Measurements from ENCODE around the gene TRABD2B.

The TRABD2B gene

DNA sequence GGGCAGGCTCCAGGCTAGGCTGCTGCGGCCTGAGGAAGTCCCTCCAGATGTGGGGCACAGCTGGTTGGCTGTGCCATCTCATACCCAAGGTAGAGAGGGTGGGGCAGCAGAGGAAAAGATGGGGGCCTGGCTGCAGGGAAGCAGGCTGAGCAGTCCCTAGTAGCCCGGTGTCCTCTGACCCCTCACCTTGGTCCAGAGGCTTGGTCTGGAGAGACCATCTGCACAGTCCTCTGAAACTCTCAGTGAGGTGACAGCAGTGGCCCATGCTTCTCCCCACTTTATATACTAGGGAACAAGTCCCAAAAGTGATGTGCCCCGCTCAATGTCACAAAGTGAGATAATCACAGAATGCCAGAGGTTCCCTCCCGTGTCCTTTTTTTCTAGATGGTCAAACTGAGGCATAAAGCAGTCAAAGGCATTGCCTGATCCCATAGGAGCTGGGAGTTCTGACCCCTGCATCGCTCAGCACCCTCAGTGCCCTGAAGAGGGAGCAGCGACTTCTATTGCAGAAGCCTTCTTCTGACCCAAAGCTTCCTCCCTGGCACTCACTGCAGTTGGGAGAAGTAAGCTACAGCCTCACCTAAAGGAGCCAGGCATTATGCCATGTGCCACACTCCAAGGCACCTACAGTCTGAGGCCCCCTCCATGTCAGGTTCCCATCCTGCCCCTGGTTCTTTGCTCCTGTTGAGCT lies 45.5 kb downstream of the TRABD2B start:
- peaks cover 7 to 15% of the 10 kb centered on the region in 2 donors for H3K4me1 ChIP-seq (ENCODE audit: control insufficient read depth in 1 of 2, insufficient read depth in 2 of 2, low read length in 2 of 2)
- H3K9ac ChIP-seq (ENCODE audit: low read depth in 1 of 2, low read length in 2 of 2): no peak overlapping the region
- H3K4me3 ChIP-seq (ENCODE audit: low read depth in 1 of 2, low read length in 2 of 2): no peak overlapping the region
- H3K36me3 ChIP-seq (ENCODE audit: control insufficient read depth in 1 of 2, insufficient read depth in 2 of 2, low read length in 2 of 2): no peaks in the 10 kb centered on the region
- no peaks in the 10 kb centered on the region for H3K9me3 ChIP-seq (ENCODE audit: control insufficient read depth in 1 of 2, low read length in 2 of 2)
- no peak overlapping the region for H3K27ac ChIP-seq (ENCODE audit: low read depth, low read length)
- H3K27me3 ChIP-seq (ENCODE audit: control insufficient read depth in 1 of 2, insufficient read depth in 2 of 2, low read length in 2 of 2): no peaks in the 10 kb centered on the region

GRCh38 chr1:47951026-47951425 lies 46.2 kb downstream of the TRABD2B start:
- H3K4me1 ChIP-seq (ENCODE audit: control insufficient read depth in 1 of 2, insufficient read depth in 2 of 2, low read length in 2 of 2): peaks cover 7 to 15% of the 10 kb centered on the region in 2 donors
- no peak overlapping the region for H3K9ac ChIP-seq (ENCODE audit: low read depth in 1 of 2, low read length in 2 of 2)

DNA sequence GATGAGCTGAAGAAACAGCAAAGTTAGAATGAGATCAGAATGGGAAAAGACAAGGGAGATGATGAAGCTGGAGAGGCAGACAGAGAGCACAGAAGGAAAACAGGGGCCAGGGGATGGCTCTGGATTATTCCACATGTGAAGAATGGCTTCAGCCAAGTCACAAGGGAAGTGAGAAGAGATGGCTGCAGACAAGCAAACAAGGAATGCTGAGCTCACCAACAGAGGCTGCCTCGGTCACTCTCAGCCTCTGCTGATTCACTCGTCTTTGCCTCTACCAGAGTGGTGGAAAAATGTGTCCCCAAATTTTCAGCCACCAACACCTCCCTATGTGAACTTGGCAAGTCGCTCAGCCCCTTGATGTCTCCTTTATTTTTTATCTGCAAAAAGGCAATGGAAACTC lies 46.7 kb downstream of the TRABD2B start:
- H3K4me3 ChIP-seq (ENCODE audit: low read depth in 1 of 2, low read length in 2 of 2): no peak overlapping the region
- no peak overlapping the region for H3K9ac ChIP-seq (ENCODE audit: low read depth in 1 of 2, low read length in 2 of 2)
- H3K27ac ChIP-seq (ENCODE audit: low read depth, low read length): no peak overlapping the region
- H3K4me1 ChIP-seq (ENCODE audit: control insufficient read depth in 1 of 2, insufficient read depth in 2 of 2, low read length in 2 of 2): peaks cover 7 to 15% of the 10 kb centered on the region in 2 donors
- H3K9me3 ChIP-seq (ENCODE audit: control insufficient read depth in 1 of 2, low read length in 2 of 2): no peaks in the 10 kb centered on the region
- H3K27me3 ChIP-seq (ENCODE audit: control insufficient read depth in 1 of 2, insufficient read depth in 2 of 2, low read length in 2 of 2): no peaks in the 10 kb centered on the region
- H3K36me3 ChIP-seq (ENCODE audit: control insufficient read depth in 1 of 2, insufficient read depth in 2 of 2, low read length in 2 of 2): no peaks in the 10 kb centered on the region

More at GRCh38 chr1:47951026-47951425, 46.2 kb downstream of the TRABD2B start:
- Histone ChIP-seq H3K9me3 (ENCODE audit: control insufficient read depth in 1 of 2, low read length in 2 of 2) (no peaks in the 10 kb centered on the region), H3K27ac (ENCODE audit: low read depth, low read length) (no peak overlapping the region), H3K4me3 (ENCODE audit: low read depth in 1 of 2, low read length in 2 of 2) (no peak overlapping the region), H3K36me3 (ENCODE audit: control insufficient read depth in 1 of 2, insufficient read depth in 2 of 2, low read length in 2 of 2) (no peaks in the 10 kb centered on the region), H3K27me3 (ENCODE audit: control insufficient read depth in 1 of 2, insufficient read depth in 2 of 2, low read length in 2 of 2) (no peaks in the 10 kb centered on the region)

DNA sequence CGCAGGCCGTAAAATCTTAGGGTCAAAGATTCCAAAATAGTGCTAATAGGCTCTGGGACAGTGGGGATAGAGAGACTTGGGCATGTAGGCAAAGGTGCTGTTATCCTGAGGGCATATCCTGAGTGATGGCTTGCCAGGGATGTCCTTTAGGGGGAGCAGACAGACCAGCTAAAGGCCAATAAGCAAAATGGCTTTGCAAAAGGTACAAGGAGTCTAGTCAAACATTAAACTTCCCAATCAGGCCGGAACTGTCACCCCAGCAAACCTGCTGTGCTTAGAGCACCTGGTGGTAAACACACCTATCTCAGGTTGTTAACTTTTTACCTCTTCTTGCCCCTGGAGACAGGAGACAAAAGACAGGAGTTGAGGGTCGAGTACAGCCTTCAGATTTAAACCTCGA lies 49.1 kb downstream of the TRABD2B start:
- peaks cover 7 to 18% of the 10 kb centered on the region in 2 donors for H3K4me1 ChIP-seq (ENCODE audit: control insufficient read depth in 1 of 2, insufficient read depth in 2 of 2, low read length in 2 of 2)
- no peak overlapping the region for H3K9ac ChIP-seq (ENCODE audit: low read depth in 1 of 2, low read length in 2 of 2)
- H3K27me3 ChIP-seq (ENCODE audit: control insufficient read depth in 1 of 2, insufficient read depth in 2 of 2, low read length in 2 of 2): no peaks in the 10 kb centered on the region
- no peak overlapping the region for H3K4me3 ChIP-seq (ENCODE audit: low read depth in 1 of 2, low read length in 2 of 2)
- H3K27ac ChIP-seq (ENCODE audit: low read depth, low read length): no peak overlapping the region
- H3K9me3 ChIP-seq (ENCODE audit: control insufficient read depth in 1 of 2, low read length in 2 of 2): no peaks in the 10 kb centered on the region
- no peaks in the 10 kb centered on the region for H3K36me3 ChIP-seq (ENCODE audit: control insufficient read depth in 1 of 2, insufficient read depth in 2 of 2, low read length in 2 of 2)

DNA sequence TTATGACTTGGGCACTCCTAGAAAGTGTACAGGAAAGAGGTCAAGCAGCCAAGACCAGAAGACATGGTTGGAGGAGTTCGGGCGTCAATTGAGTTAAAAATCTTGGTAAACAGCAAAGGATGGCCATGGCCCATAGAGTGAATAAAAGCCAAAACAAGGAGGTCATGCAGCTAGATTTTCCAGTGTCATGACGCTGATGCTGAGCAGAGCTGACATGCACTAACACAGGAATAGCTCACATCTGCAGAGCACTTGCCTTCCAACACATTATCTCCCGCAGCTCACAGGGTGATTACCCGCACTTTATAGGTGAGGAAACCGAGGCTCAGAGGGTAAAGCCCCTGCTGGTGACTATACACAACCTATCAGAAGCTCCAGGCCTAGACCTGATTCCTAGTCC lies 49.7 kb downstream of the TRABD2B start:
- H3K9me3 ChIP-seq (ENCODE audit: control insufficient read depth in 1 of 2, low read length in 2 of 2): no peaks in the 10 kb centered on the region
- no peak overlapping the region for H3K4me3 ChIP-seq (ENCODE audit: low read depth in 1 of 2, low read length in 2 of 2)
- H3K4me1 ChIP-seq (ENCODE audit: control insufficient read depth in 1 of 2, insufficient read depth in 2 of 2, low read length in 2 of 2): peaks cover 7 to 23% of the 10 kb centered on the region in 2 donors
- no peak overlapping the region for H3K9ac ChIP-seq (ENCODE audit: low read depth in 1 of 2, low read length in 2 of 2)
- no peaks in the 10 kb centered on the region for H3K27me3 ChIP-seq (ENCODE audit: control insufficient read depth in 1 of 2, insufficient read depth in 2 of 2, low read length in 2 of 2)
- H3K36me3 ChIP-seq (ENCODE audit: control insufficient read depth in 1 of 2, insufficient read depth in 2 of 2, low read length in 2 of 2): no peaks in the 10 kb centered on the region
- H3K27ac ChIP-seq (ENCODE audit: low read depth, low read length): no peak overlapping the region

GRCh38 chr1:47944561-47944960 lies 52.6 kb downstream of the TRABD2B start:
- no peaks in the 10 kb centered on the region for H3K27me3 ChIP-seq (ENCODE audit: control insufficient read depth in 1 of 2, insufficient read depth in 2 of 2, low read length in 2 of 2)
- no peak overlapping the region for H3K9ac ChIP-seq (ENCODE audit: low read depth in 1 of 2, low read length in 2 of 2)
- H3K27ac ChIP-seq (ENCODE audit: low read depth, low read length): no peak overlapping the region
- peaks cover 29 to 46% of the 10 kb centered on the region in 2 donors for H3K4me1 ChIP-seq (ENCODE audit: control insufficient read depth in 1 of 2, insufficient read depth in 2 of 2, low read length in 2 of 2)
- no peak overlapping the region for H3K4me3 ChIP-seq (ENCODE audit: low read depth in 1 of 2, low read length in 2 of 2)
- H3K9me3 ChIP-seq (ENCODE audit: control insufficient read depth in 1 of 2, low read length in 2 of 2): no peaks in the 10 kb centered on the region
- H3K36me3 ChIP-seq (ENCODE audit: control insufficient read depth in 1 of 2, insufficient read depth in 2 of 2, low read length in 2 of 2): no peaks in the 10 kb centered on the region

DNA sequence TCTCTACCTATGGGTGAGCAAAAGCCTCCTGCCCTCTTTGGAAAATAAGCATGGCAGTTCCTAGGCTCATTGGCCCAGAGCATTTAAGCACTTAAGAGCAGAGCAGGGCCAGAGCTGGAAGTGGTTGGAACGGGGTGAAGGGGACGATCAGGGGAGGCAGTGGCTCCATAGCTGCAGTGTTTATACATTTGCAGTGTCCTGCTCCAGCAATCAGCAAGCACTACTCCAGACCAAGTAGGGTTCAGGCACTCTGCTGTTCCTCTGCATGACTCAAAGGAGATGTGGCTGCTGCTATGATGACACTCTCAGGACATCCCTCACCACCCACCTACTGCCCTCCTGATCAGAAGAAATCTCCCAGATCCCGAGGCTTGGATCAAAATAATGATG lies 55.0 kb downstream of the TRABD2B start:
- Histone ChIP-seq H3K9ac (ENCODE audit: low read depth in 1 of 2, low read length in 2 of 2) (peak overlapping the region in 1 of 2 donors; percentile 5), H3K27ac (ENCODE audit: low read depth, low read length) (peak overlapping the region; percentile 26), H3K36me3 (ENCODE audit: control insufficient read depth in 1 of 2, insufficient read depth in 2 of 2, low read length in 2 of 2) (no peaks in the 10 kb centered on the region), H3K27me3 (ENCODE audit: control insufficient read depth in 1 of 2, insufficient read depth in 2 of 2, low read length in 2 of 2) (no peaks in the 10 kb centered on the region), H3K9me3 (ENCODE audit: control insufficient read depth in 1 of 2, low read length in 2 of 2) (no peaks in the 10 kb centered on the region), H3K4me3 (ENCODE audit: low read depth in 1 of 2, low read length in 2 of 2) (no peak overlapping the region), H3K4me1 (ENCODE audit: control insufficient read depth in 1 of 2, insufficient read depth in 2 of 2, low read length in 2 of 2) (peaks cover 26 to 31% of the 10 kb centered on the region in 2 donors)

DNA sequence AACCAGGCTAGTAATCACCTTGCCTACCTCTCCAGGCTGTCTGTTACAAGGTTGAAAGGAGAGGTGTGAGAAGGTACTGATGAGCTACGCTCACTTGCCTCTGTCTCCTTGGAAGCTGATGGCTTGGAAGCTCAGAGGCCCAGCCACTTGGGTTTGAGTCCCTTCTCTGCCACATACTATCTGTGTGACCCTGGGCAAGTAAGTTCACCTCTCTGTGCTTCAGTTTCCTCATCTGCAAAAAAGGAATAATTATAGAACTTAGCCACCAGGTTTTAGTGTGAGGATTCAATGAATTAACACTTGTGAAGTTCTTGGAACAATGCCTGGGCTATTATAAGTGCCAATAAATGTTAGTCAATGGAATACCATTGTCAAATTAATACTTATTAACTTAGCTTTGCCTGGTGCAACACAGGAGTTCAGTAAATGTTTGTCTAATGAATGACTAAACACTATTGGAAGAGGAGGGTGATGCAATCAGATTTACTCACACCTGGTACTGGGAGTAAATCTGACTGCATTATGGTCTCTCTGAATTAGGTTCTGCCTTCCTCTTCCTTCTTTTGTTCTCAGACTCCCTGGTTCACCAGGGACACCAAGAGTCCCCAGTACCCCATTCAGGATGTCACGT lies 55.5 kb downstream of the TRABD2B start:
- Histone ChIP-seq H3K9ac (ENCODE audit: low read depth in 1 of 2, low read length in 2 of 2) (no peak overlapping the region), H3K27ac (ENCODE audit: low read depth, low read length) (peak overlapping the region; percentile 26), H3K36me3 (ENCODE audit: control insufficient read depth in 1 of 2, insufficient read depth in 2 of 2, low read length in 2 of 2) (no peaks in the 10 kb centered on the region), H3K9me3 (ENCODE audit: control insufficient read depth in 1 of 2, low read length in 2 of 2) (no peaks in the 10 kb centered on the region), H3K4me3 (ENCODE audit: low read depth in 1 of 2, low read length in 2 of 2) (no peak overlapping the region), H3K4me1 (ENCODE audit: control insufficient read depth in 1 of 2, insufficient read depth in 2 of 2, low read length in 2 of 2) (peaks cover 26 to 31% of the 10 kb centered on the region in 2 donors), H3K27me3 (ENCODE audit: control insufficient read depth in 1 of 2, insufficient read depth in 2 of 2, low read length in 2 of 2) (no peaks in the 10 kb centered on the region)

- H3K27me3 ChIP-seq (ENCODE audit: control insufficient read depth in 1 of 2, insufficient read depth in 2 of 2, low read length in 2 of 2): no peaks in the 10 kb centered on the region
- no peak overlapping the region for H3K9ac ChIP-seq (ENCODE audit: low read depth in 1 of 2, low read length in 2 of 2)
- H3K27ac ChIP-seq (ENCODE audit: low read depth, low read length): no peak overlapping the region
- peaks cover 26 to 31% of the 10 kb centered on the region in 2 donors for H3K4me1 ChIP-seq (ENCODE audit: control insufficient read depth in 1 of 2, insufficient read depth in 2 of 2, low read length in 2 of 2)
- no peak overlapping the region for H3K4me3 ChIP-seq (ENCODE audit: low read depth in 1 of 2, low read length in 2 of 2)
- H3K36me3 ChIP-seq (ENCODE audit: control insufficient read depth in 1 of 2, insufficient read depth in 2 of 2, low read length in 2 of 2): no peaks in the 10 kb centered on the region
- no peaks in the 10 kb centered on the region for H3K9me3 ChIP-seq (ENCODE audit: control insufficient read depth in 1 of 2, low read length in 2 of 2)
Measured at GRCh38 chr1:47940779-47941178, 56.4 kb downstream of the TRABD2B start.

DNA sequence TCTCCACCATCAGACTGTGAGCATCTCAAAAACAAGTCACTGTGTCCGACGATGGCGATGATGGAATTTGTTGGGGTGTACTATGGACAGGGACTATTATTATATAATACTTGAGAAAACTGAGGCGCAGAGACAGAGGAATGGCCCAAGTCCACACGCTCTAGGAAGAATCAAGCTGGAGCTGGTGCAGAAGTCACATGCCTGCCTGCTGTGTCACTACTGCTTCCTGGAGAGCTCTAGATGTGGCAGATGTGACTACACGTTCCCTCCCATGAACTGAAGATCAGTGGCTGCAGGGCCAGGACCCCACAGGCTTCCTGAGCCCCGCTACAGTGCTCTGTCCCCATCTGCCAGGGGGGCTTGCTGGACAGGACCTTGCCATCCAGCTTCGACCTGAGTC lies 56.9 kb downstream of the TRABD2B start:
- H3K9ac ChIP-seq (ENCODE audit: low read depth in 1 of 2, low read length in 2 of 2): no peak overlapping the region
- H3K9me3 ChIP-seq (ENCODE audit: control insufficient read depth in 1 of 2, low read length in 2 of 2): no peaks in the 10 kb centered on the region
- H3K27me3 ChIP-seq (ENCODE audit: control insufficient read depth in 1 of 2, insufficient read depth in 2 of 2, low read length in 2 of 2): no peaks in the 10 kb centered on the region
- no peak overlapping the region for H3K27ac ChIP-seq (ENCODE audit: low read depth, low read length)
- no peaks in the 10 kb centered on the region for H3K36me3 ChIP-seq (ENCODE audit: control insufficient read depth in 1 of 2, insufficient read depth in 2 of 2, low read length in 2 of 2)
- H3K4me1 ChIP-seq (ENCODE audit: control insufficient read depth in 1 of 2, insufficient read depth in 2 of 2, low read length in 2 of 2): peaks cover 26 to 31% of the 10 kb centered on the region in 2 donors
- no peak overlapping the region for H3K4me3 ChIP-seq (ENCODE audit: low read depth in 1 of 2, low read length in 2 of 2)

Measured in duodenal mucosa (tissue), 2 donors.